Upper lobe of left lung (tissue), 6 donors: ENCODE results near the gene POR. TPM values are rescaled to one million over a fixed set of nuclear protein-coding genes. Genes with fewer than 3 reads are reported as not detected.
A peak's percentile ranks its signal among the peaks of the same experiment; 100 is the strongest.
"Not testable (repeated sequence)": the region's sequence is repeated elsewhere in the genome, so short reads cannot be mapped to it uniquely, and the experiment has no call there.

Source experiments
- ATAC-seq, 2 donors: fragments of 200-7000 bp; cut with Tn5 transposase; one replicate each; pipeline ENCODE4 v1.9.1; 2022; ENCODE audit warnings: mild to moderate bottlenecking in 2 of 2, moderate library complexity in 2 of 2; ENCODE audit not compliant: low FRiP score in 2 of 2
- DNase-seq, 2 donors: peaks; one replicate each; pipeline ENCODE4 v3.0.0-alpha.2; 2019 to 2020
- H3K27ac ChIP-seq, 4 donors: fragments of 200-600 bp; sonication (generic); one replicate each; pipeline ENCODE4 v1.5.1; 2016 to 2019
- H3K27me3 ChIP-seq, 4 donors: fragments of 200-600 bp; sonication (generic); one replicate each; pipeline ENCODE4 v1.5.1; 2017 to 2019
- H3K36me3 ChIP-seq, 4 donors: fragments of 200-600 bp; sonication (generic); one replicate each; pipeline ENCODE4 v1.5.1; 2016 to 2019
- H3K4me1 ChIP-seq, 4 donors: fragments of 200-600 bp; sonication (generic); one replicate each; pipeline ENCODE4 v1.5.1; 2018 to 2019
- H3K4me3 ChIP-seq, 4 donors: fragments of 200-600 bp; sonication (generic); one replicate each; pipeline ENCODE4 v1.5.1; 2017 to 2019; ENCODE audit warnings: mild to moderate bottlenecking in 2 of 4, moderate library complexity in 1 of 4
- H3K9me3 ChIP-seq, 4 donors: fragments of 200-600 bp; sonication (generic); one replicate each; pipeline ENCODE4 v1.5.1; 2018 to 2019
- CTCF ChIP-seq, 6 experiments: fragments of 450-650 bp in 4 of 6; fragments of 200-600 bp in 2 of 6; sonication (generic) in 2 of 6; IDR thresholded peaks; one replicate each; pipeline ENCODE4 v1.5.1; 2016 to 2019; ENCODE audit warnings: antibody characterized with exemption in 6 of 6
- EP300 ChIP-seq, 4 donors: sonication (generic); formaldehyde crosslinking; IDR thresholded peaks; one replicate each; pipeline ENCODE4 v1.5.1; 2017; ENCODE audit warnings: antibody characterized with exemption in 4 of 4, control low read depth in 2 of 4
- POLR2A ChIP-seq, 4 donors: fragments of 450-650 bp; IDR thresholded peaks; one replicate each; pipeline ENCODE4 v1.5.1; 2016 to 2017; ENCODE audit warnings: antibody characterized with exemption in 4 of 4, mild to moderate bottlenecking in 2 of 4
- POLR2AphosphoS5 ChIP-seq, 2 donors: sonication (generic); formaldehyde crosslinking; IDR thresholded peaks; one replicate each; pipeline ENCODE4 v1.5.1; 2017; ENCODE audit warnings: antibody characterized with exemption in 2 of 2
- WGBS, 2 donors: methylation state at CpG; one replicate each; pipeline ENCODE4 v1.1.5; 2017 to 2018; 5-methylcytosine and 5-hydroxymethylcytosine counted together
- total RNA-seq, 6 donors: library from RNA; depleted of rRNA in 4 of 6; stranded (reverse); fragments of >200 nt in 4 of 6; gene quantifications; one replicate each; pipeline versions ENCODE4 v1.1.0 to v1.2.1, GENCODE V29; 2016 to 2021
- donor health status: DM: no; HTN: no; CAD: no; lungs with moderate emphysema.
- donor health status: DM: no; HTN: yes; CAD: no; lungs with severe emphysema.

POR gene
- total RNA-seq, 6 donors from 2014 or later: 107 to 257 (median 194) TPM

- WGBS, 2 donors: 93 to 96% methylated on average over 3 of the region's 3 CpGs
- Histone ChIP-seq H3K27me3 (no peaks in the 10 kb centered on the region), H3K9me3 (no peaks in the 10 kb centered on the region), H3K27ac (no peak overlapping the region), H3K36me3 (peaks cover 26 to 84% (median 61%) of the 10 kb centered on the region in 4 donors), H3K4me1 (peaks cover 4 to 31% (median 13%) of the 10 kb centered on the region in 4 donors), H3K4me3 (no peak overlapping the region)
- ATAC-seq (no peak), DNase-seq (no peak)
- TF ChIP-seq CTCF (IDR thresholded peaks at IDR 0.05) (no peak), POLR2A (IDR thresholded peaks at IDR 0.05) (no peak), EP300 (IDR thresholded peaks at IDR 0.05) (no peak), POLR2AphosphoS5 (IDR thresholded peaks at IDR 0.05) (no peak)
Observed at GRCh38 chr7:75885036-75885435, 29.9 kb upstream of the POR start.

- no peaks in the 10 kb centered on the region for H3K27me3 ChIP-seq
- peak overlapping the region in 3 of 4 donors; percentile 6 to 70 (median 45) for H3K27ac ChIP-seq
- H3K4me1 ChIP-seq: peaks cover 5 to 44% (median 15%) of the 10 kb centered on the region in 4 donors
- H3K4me3 ChIP-seq: no peak overlapping the region
- no peaks in the 10 kb centered on the region for H3K9me3 ChIP-seq
- WGBS, 2 donors: 87 to 92% methylated on average over 12 to 13 of the region's 13 CpGs
- DNase-seq: peak in 1 of 2 donors; percentile 72
- no peak for TF ChIP-seq POLR2A (IDR thresholded peaks at IDR 0.05)
- TF ChIP-seq EP300 (IDR thresholded peaks at IDR 0.05): no peak
- no peak for TF ChIP-seq CTCF (IDR thresholded peaks at IDR 0.05)
- TF ChIP-seq POLR2AphosphoS5 (IDR thresholded peaks at IDR 0.05): no peak
- peaks cover 18 to 66% (median 43%) of the 10 kb centered on the region in 4 donors for H3K36me3 ChIP-seq
- ATAC-seq: no peak
Observed at GRCh38 chr7:75887669-75888369, 27.1 kb upstream of the POR start.

- H3K27ac ChIP-seq: peak overlapping the region in 3 of 4 donors; percentile 2 to 70 (median 45)
- H3K27me3 ChIP-seq: no peaks in the 10 kb centered on the region
- no peak overlapping the region for H3K4me3 ChIP-seq
- ATAC-seq (no peak), DNase-seq (peak; percentile 50 to 73)
- WGBS, 2 donors: 63 to 73% methylated on average over 6 to 23 of the region's 23 CpGs
- H3K36me3 ChIP-seq: peaks cover 13 to 58% (median 35%) of the 10 kb centered on the region in 4 donors
- H3K9me3 ChIP-seq: no peaks in the 10 kb centered on the region
- TF ChIP-seq POLR2A (IDR thresholded peaks at IDR 0.05) (peak in 1 of 4 donors; percentile 5), POLR2AphosphoS5 (IDR thresholded peaks at IDR 0.05) (no peak)
- H3K4me1 ChIP-seq: peaks cover 5 to 48% (median 18%) of the 10 kb centered on the region in 4 donors
Observed at GRCh38 chr7:75888464-75889222, 26.3 kb upstream of the POR start.

GRCh38 chr7:75889223-75889825 lies 25.6 kb upstream of the POR start:
- WGBS, 2 donors: 89 to 93% methylated on average over 9 to 10 of the region's 11 CpGs
- DNase-seq (peak in 1 of 2 donors; percentile 62), ATAC-seq (no peak)
- TF ChIP-seq EP300 (IDR thresholded peaks at IDR 0.05): no peak
- TF ChIP-seq POLR2AphosphoS5 (IDR thresholded peaks at IDR 0.05): no peak
- TF ChIP-seq CTCF (IDR thresholded peaks at IDR 0.05): no peak
- TF ChIP-seq POLR2A (IDR thresholded peaks at IDR 0.05): no peak
- Histone ChIP-seq H3K4me3 (no peak overlapping the region), H3K36me3 (peaks cover 8 to 51% (median 30%) of the 10 kb centered on the region in 4 donors), H3K27ac (peak overlapping the region; percentile 2 to 70 (median 40)), H3K4me1 (peaks cover 5 to 50% (median 20%) of the 10 kb centered on the region in 4 donors), H3K27me3 (no peaks in the 10 kb centered on the region), H3K9me3 (no peaks in the 10 kb centered on the region)

GRCh38 chr7:75889826-75890225 lies 25.1 kb upstream of the POR start:
- H3K4me1 ChIP-seq: peaks cover 5 to 50% (median 20%) of the 10 kb centered on the region in 4 donors
- peak overlapping the region; percentile 2 to 70 (median 40) for H3K27ac ChIP-seq
- DNase-seq (no peak), ATAC-seq (no peak)
- 87 to 94% methylated on average over 11 of the region's 11 CpGs for WGBS, 2 donors
- H3K4me3 ChIP-seq: no peak overlapping the region
- peaks cover 6 to 46% (median 25%) of the 10 kb centered on the region in 4 donors for H3K36me3 ChIP-seq
- no peaks in the 10 kb centered on the region for H3K9me3 ChIP-seq
- no peaks in the 10 kb centered on the region for H3K27me3 ChIP-seq
- TF ChIP-seq POLR2AphosphoS5 (IDR thresholded peaks at IDR 0.05): peak in 1 of 2 donors; percentile 36
- no peak for TF ChIP-seq POLR2A (IDR thresholded peaks at IDR 0.05)

GRCh38 chr7:75891237-75891636 lies 23.7 kb upstream of the POR start:
- DNase-seq, H3K27ac ChIP-seq, ATAC-seq, H3K9me3 ChIP-seq, H3K4me3 ChIP-seq, H3K27me3 ChIP-seq: not testable (repeated sequence)
- Histone ChIP-seq H3K4me1 (peaks cover 5 to 50% (median 20%) of the 10 kb centered on the region in 4 donors), H3K36me3 (peaks cover 0 to 32% (median 14%) of the 10 kb centered on the region in 4 donors)
- 74 to 77% methylated on average over 7 of the region's 7 CpGs for WGBS, 2 donors
